Measurements from ENCODE around the gene SPTA1.

The SPTA1 gene

GRCh38 chr1:158681606-158682005 lies 4.9 kb downstream of the SPTA1 start:
- FAIRE-seq, result no peak

DNA sequence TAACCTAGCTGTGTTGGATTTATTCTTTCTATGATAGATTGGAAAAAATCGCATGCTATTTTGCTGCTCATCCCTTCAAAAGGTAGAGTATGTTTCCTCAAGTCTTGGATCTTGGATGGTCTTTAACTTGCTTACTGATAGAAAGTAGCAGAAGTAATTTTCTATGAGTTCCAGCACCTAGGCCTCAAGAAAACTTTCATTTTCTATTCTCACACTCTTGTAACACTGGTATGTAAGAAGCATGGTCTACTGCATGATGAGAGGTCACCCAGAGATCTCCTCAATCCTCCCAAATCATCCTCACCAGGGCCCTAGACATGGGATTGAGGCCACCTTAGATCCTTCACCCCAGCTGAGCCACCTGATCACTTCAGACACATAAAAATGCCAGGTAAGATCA lies 7.2 kb downstream of the SPTA1 start:
- no peak for FAIRE-seq

GRCh38 chr1:158675563-158676323 lies 10.8 kb downstream of the SPTA1 start:
- no peak for FAIRE-seq

- no peak for FAIRE-seq
Observed at GRCh38 chr1:158674302-158674701, 12.2 kb downstream of the SPTA1 start.

- FAIRE-seq, result no peak
Observed at GRCh38 chr1:158666037-158666436, 20.5 kb downstream of the SPTA1 start.

DNA sequence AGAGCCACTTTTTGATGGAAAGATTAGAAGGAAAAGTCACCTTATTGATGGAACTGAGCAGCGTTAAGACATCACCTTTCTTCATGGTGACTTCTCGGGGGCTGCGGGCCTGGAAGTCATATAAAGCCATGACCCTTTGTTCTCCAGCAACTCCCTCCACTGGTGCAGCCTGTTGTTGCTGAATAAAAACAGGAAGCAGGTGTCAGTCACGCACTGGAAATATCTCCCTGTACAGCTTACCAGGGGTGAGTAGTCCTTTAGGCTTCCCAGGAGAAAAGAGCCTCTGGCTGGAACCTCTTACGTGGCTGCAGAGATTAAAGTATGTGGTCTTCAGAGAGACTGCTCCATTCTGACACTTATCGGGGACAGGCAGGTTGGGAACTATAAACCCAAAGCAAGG lies 31.9 kb downstream of the SPTA1 start:
- FAIRE-seq, result no peak

DNA sequence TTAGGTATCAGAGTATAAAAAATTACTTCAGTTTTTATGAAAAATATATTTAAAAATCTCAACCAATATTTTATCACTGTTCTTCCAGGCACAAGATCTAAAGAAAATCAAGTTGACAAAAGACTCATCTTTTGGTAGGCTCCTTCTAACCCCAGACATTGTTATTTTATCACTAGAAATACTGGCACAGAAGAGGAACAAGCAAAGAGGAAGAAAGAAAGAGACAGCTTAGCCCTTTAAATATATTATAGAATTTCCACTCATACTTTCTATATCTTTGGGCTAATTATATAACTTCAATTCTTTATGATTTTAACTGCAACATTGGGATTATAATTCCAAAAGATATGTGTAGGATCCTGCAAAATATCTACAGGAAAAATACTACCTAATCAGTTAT lies 32.4 kb downstream of the SPTA1 start:
- FAIRE-seq, result no peak

GRCh38 chr1:158652721-158653334 lies 33.7 kb downstream of the SPTA1 start:
- no peak for FAIRE-seq

- no peak for FAIRE-seq
Observed at GRCh38 chr1:158649052-158649451, 37.5 kb downstream of the SPTA1 start.

GRCh38 chr1:158646465-158646864 lies 40.0 kb downstream of the SPTA1 start:
- FAIRE-seq, result no peak

DNA sequence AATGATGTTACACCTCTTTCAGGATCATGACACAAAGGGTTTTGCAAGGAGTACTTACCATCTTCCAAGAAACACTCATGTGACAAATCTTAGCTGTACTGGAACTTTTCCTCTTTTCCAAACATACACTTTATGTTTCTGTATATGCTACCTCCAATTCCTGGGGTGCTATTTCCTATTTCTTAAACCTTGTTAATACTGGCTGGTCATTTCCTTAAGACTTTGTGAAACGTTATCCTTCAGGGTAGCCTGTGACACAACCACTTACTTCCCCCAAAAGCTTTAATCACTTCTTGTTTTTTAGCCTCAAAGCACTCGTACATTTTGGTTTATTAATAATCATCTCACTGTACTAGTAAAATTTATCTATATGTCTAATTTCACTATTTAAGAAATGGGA lies 42.1 kb downstream of the SPTA1 start:
- FAIRE-seq, result no peak

- FAIRE-seq, result no peak
Observed at GRCh38 chr1:158638904-158639303, 47.6 kb downstream of the SPTA1 start.

- FAIRE-seq, result no peak
Observed at GRCh38 chr1:158638146-158638545, 48.4 kb downstream of the SPTA1 start.

- no peak for FAIRE-seq
Observed at GRCh38 chr1:158613764-158614163, 72.8 kb downstream of the SPTA1 start.

DNA sequence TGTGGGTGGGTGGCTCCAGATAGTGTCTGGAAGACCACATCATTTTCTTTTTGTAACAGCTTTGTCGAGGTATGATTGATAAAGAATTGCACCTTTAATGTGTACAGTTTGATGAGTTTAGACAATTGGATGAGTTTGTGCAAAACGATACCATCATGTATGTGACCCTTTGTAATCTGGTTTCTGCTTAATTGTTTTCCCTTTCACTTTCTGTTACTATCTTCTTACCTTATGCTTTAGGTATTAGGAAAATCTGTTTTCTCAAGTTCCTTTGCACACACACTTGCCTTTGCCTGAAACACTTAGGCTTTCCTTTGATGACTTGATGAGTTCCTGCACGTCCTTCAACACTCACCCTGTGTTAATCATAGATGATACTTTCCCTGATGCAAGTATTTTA lies 74.6 kb downstream of the SPTA1 start:
- no peak for FAIRE-seq

- no peak for FAIRE-seq
Observed at GRCh38 chr1:158607296-158607695, 79.2 kb downstream of the SPTA1 start.

DNA sequence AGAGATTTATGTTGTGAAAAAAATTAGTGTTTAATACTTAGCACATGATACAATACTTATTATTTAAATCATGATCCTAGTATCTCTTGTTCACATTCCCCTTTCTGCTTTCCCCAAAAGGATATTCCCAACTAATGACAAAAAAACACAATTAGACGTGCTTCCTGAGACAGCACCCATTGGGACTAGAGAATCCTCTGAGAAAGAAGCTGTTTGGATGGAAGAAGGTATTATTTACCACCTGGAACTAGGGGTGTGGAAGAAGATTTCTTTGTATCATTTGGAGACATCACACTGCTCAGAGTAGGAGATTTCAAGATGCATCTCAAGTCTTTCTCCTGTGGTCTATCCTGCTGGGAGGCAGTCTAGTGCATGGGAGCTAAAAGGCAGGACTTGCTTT lies 81.5 kb downstream of the SPTA1 start, which contains the start of gene OR10Z1:
TSS of gene OR10Z1 (plus strand) at position 301 of the 400 bp plus-strand sequence. CDS start 1,171 bp downstream, outside the sequence.
- FAIRE-seq, result no peak

- FAIRE-seq, result no peak
Observed at GRCh38 chr1:158600735-158601134, 85.8 kb downstream of the SPTA1 start.

- FAIRE-seq, result no peak
Observed at GRCh38 chr1:158586942-158587341, 99.6 kb downstream of the SPTA1 start.

DNA sequence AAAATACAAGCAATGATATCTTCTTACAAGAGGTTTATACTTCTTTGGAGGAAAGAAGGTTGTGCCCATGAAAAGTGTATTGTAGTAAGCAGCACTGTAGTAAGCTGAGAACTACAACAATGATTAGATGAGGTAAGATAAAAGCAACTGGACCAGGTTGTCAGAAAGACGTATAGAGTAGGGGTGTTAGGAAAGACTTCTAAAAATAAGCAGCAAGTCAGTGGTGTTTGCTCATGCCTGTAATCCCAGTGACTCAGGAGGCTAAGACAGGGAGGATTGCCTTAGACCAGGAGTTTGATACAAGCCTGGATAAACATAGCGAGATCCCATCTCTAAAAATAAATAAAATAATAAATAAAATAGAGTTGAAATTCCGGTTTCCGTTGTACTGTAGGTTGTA lies 102.6 kb downstream of the SPTA1 start:
- no peak for FAIRE-seq

DNA sequence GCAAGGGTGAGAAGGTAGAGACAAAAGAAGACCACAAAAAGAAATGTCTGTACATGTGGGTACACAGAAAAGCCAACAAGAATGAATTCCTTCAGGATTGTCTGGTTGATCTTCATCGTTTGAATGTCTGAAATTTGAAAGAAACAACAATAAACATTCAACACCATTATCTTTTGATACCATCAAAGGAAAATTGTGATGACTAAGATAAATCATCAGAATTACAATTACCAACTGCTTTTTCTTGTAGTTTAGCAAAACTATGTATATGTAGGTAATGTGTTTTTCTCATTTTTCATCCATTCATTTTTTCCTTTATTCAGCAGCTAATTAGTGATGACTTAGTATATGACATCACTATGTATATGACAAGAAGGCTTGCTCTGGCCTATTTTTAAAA lies 106.8 kb downstream of the SPTA1 start, which contains the start of gene OR10X1:
TSS of gene OR10X1 (minus strand) at position 167 of the 400 bp plus-strand sequence. CDS start at position 167, 0 bp downstream.
- no peak for FAIRE-seq

- no peak for FAIRE-seq
Observed at GRCh38 chr1:158577561-158577960, 109.0 kb downstream of the SPTA1 start.

DNA sequence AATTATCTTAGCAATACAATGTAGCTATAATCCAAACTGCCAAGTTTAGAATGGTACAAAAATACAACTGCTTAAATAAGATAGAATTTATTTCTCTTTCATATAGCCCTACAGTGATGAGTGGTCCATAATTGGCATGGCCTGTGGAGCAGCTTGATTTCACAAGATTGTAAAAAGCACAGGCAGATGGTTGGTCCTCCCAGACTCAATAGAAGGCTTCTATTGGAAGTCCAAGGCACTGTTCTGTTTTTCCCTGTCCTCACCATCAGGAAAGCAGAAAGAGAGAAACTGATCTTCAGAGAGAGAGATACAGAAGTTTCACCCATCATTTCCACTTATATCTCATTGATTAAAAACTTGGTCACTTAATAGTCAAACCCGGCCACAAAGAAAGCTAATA lies 114.3 kb downstream of the SPTA1 start:
- no peak for FAIRE-seq

DNA sequence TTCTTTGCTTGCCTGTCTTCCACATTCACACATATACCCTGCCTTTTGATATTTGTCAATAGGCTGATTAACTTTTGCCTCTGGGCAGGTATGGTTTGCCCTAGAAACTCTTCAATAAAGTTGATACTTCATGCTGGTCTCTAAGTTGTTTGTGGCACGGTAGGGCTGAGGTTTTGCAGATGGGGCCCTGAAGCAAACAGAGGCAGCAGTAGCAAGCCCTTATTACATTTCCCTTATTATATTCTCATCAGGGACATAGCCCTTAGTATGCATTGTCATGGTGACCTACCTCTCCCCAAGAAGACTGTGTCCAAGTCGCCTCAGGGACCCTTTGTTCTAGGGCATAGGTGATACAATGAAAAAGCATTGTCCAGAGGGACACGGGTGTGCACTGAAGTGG lies 116.0 kb downstream of the SPTA1 start, which contains the start of gene OR6P1:
TSS of gene OR6P1 (minus strand) at position 101 of the 400 bp plus-strand sequence. CDS start 6,976 bp downstream, outside the sequence.
- no peak for FAIRE-seq
